HAP-1 (cell line): ENCODE measurements around the gene MMP17.
A peak's percentile ranks its signal among the peaks of the same experiment; 100 is the strongest.
"Not testable (repeated sequence)": the region's sequence is repeated elsewhere in the genome, so short reads cannot be mapped to it uniquely, and the experiment has no call there.

Source experiments
- DNase-seq, 2 experiments: peaks; one replicate each; pipeline ENCODE4 v3.0.0-alpha.2; 2016 to 2020; ENCODE audit warnings: low spot score in 2 of 2
- H3K27me3 ChIP-seq: fragments of 250-450 bp; sonication (Bioruptor Pico); 2 replicates; pipeline ENCODE4 v1.5.1; 2020; ENCODE audit warnings: low read depth, mild to moderate bottlenecking, moderate library complexity
- H3K36me3 ChIP-seq: fragments of 250-450 bp; sonication (Bioruptor Pico); replicated peaks from 2 replicates; pipeline ENCODE4 v1.5.1; 2020; ENCODE audit warnings: mild to moderate bottlenecking
- H3K4me1 ChIP-seq: fragments of 250-450 bp; sonication (Bioruptor Pico); 2 replicates; pipeline ENCODE4 v1.5.1; 2020; ENCODE audit warnings: mild to moderate bottlenecking
- H3K4me3 ChIP-seq: fragments of 250-450 bp; sonication (Bioruptor Pico); 2 replicates; pipeline ENCODE4 v1.5.1; 2020; ENCODE audit warnings: mild to moderate bottlenecking, moderate library complexity
- H3K9me3 ChIP-seq: fragments of 250-450 bp; sonication (Bioruptor Pico); 2 replicates; pipeline ENCODE4 v1.5.1; 2020; ENCODE audit warnings: mild to moderate bottlenecking, moderate library complexity
- in situ Hi-C: fragments of 300-500 bp; cut with MboI; formaldehyde crosslinking; loops from 3 replicates; pipeline ENCODE4 v1.14.3; 2020; ENCODE audit warnings: low sequenced_read_pairs, inconsistent platforms, mixed read lengths

The MMP17 gene

DNA sequence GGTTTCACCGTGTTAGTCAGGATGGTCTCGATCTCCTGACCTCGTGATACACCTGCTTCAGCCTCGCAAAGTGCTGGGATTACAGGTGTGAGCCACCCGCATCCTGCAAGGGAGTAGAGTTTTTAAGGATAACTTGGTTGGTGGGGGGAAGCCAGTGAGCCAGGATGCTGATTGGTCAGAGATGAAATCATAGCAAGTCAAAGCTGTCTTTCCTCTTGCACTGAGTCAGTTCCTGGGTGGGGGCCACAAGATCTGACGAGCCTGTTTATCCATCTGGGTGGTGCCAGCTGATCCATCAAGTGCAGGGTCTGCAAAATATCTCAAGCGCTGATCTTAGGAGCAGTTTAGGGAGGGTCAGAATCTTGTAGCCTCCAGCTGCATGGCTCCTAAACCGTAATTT is 56.9 kb downstream of the MMP17 start:
- in situ Hi-C loops, H3K9me3 ChIP-seq, H3K27me3 ChIP-seq, H3K4me3 ChIP-seq, H3K36me3 ChIP-seq, DNase-seq: not testable (repeated sequence)
- H3K4me1 ChIP-seq, result peaks cover 11% of the 10 kb centered on the region

DNA sequence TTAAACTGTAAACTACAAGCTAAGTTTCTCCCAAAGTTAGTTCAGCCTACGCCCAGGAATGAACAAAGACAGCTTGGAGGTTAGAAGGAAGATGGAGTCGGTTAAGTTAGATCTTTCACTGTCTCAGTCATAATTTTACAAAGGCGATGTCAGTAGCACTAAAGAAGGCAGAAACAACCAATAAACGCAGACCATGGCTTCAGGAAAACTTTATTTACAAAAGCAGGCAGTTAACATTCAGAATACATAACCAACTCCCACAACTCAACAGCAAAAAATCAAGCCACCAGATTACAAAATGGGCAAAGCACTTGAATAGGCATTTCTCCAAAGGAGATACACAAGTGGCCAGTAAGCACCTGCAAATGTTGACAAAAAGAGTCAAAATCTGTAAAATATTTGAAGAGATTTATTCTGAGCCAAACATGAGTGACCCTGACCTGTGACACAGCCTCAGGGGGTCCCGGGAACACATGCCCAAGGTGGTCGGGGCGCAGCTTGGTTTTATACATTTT is 57.4 kb downstream of the MMP17 start:
- no peak for DNase-seq
- Histone ChIP-seq H3K27me3 (no peaks in the 10 kb centered on the region), H3K9me3 (0 out of 2 replicates have a peak, but pooled peaks cover 5% of the 10 kb centered on the region), H3K4me3 (no peak overlapping the region), H3K4me1 (peaks cover 11% of the 10 kb centered on the region), H3K36me3 (no peaks in the 10 kb centered on the region)
- in situ Hi-C loops, result no loop called here

GRCh38 chr12:131891722-131892121 is 63.5 kb downstream of the MMP17 start:
- H3K4me3 ChIP-seq, H3K27me3 ChIP-seq, DNase-seq, H3K4me1 ChIP-seq, H3K9me3 ChIP-seq, H3K36me3 ChIP-seq, in situ Hi-C loops: not testable (repeated sequence)

DNA sequence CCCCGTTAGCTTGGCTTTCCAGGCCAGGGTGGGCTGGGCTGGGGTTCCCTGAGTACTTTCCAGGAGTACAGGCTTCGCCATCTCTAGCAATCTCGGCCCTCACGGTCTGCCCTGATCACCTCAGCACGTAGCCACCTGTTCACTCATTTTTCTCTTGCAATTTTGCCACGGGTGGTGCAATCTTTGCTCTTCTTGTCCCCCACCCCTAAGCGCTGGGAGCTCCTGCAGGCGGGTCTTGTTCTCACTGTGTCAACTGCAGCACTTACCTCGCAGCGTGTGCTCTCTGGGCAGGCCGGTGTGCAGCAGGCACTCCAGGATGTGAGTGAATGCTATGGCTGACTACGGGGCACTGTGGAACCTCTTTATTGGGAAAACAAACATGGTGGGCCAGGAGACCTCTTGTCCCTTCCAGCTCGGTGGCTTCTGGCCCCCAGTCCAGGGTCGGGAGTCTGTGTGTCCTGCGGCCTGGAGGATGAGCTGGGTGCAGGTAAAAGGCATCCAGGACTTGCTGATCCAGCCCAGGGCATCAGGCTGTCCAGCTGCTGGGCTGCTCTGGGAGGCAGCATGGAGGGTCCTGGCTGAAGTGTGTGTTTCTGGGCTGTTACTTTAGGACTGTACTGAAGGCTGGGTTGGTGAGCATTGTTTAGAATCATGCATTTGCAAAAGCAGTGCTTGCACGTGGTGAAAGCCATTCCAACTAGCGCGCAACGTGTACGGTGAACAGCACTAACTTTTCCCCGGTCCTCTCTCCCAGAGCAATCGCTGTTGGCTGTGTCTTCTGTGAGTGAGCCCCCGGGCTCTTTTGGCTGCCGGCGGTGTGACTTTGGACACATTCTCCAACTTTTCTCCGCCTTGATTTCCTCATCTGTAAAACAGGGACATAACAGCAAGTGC is 64.8 kb downstream of the MMP17 start:
- Histone ChIP-seq H3K9me3 (no peaks in the 10 kb centered on the region), H3K27me3 (no peaks in the 10 kb centered on the region), H3K4me1 (peaks cover 9% of the 10 kb centered on the region; the same call in 1 of the 2 replicates)

DNA sequence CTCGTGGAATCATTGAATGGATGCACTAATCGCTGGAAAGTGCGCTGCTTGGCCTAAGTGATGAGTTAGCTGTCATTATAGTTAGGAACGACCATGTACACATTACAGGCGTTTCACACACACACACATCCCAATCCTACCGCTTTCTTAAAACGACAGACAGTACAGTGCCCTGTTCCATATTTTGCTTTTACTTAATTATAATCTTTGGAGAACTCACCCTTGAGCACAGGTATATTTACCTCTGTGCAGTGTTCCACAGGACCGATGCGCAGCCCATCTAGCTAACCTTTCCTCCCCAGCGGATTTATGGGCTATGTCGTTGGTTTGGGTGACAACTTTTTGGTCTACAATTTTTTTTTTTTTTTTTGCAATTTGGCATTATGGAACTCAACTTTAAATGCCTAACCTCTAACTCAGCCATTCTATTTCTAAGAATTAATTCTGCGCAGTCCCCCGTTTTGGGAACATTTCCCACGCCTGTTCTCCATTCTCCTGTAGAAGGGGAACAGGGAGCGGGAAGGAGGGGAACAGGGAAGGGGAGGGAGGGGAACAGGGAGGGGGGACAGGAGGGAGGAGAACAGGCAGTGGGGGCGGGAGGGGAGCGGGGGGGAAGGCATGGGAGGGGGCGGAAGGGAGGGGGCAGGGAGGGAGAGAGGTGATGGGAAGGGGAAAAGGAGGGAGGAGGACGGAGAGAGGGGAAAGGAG is 65.6 kb downstream of the MMP17 start:
- H3K4me3 ChIP-seq, result no peak overlapping the region
- H3K4me1 ChIP-seq, result peaks cover 9% of the 10 kb centered on the region; the same call in 1 of the 2 replicates
- H3K36me3 ChIP-seq, result no peaks in the 10 kb centered on the region; the same call in 1 of the 2 replicates
- no peak for DNase-seq
- in situ Hi-C loops, result no loop called here
- no peaks in the 10 kb centered on the region for H3K27me3 ChIP-seq
- H3K9me3 ChIP-seq, result no peaks in the 10 kb centered on the region

More for the DNA sequence above, 64.8 kb downstream of the MMP17 start:
- Histone ChIP-seq H3K36me3 (no peaks in the 10 kb centered on the region; the same call in 1 of the 2 replicates), H3K4me3 (no peak overlapping the region)
- in situ Hi-C loops, result no loop called here
- DNase-seq, result no peak

GRCh38 chr12:131894313-131894860 is 66.2 kb downstream of the MMP17 start, which contains the start of gene ULK1:
Gene ULK1, plus strand, starts transcription at chr12:131894622. Its CDS starts 380 bp downstream, at chr12:131895002.
- H3K4me1 ChIP-seq, result peaks cover 9% of the 10 kb centered on the region; the same call in 1 of the 2 replicates
- no peaks in the 10 kb centered on the region for H3K27me3 ChIP-seq
- in situ Hi-C loops, result no loop called here
- no peaks in the 10 kb centered on the region for H3K9me3 ChIP-seq
- H3K4me3 ChIP-seq, result peak within 1 kb of the TSS; percentile 45
- H3K36me3 ChIP-seq, result no peaks in the 10 kb centered on the region; the same call in 1 of the 2 replicates
- peak; percentile 93 to 98 for DNase-seq

DNA sequence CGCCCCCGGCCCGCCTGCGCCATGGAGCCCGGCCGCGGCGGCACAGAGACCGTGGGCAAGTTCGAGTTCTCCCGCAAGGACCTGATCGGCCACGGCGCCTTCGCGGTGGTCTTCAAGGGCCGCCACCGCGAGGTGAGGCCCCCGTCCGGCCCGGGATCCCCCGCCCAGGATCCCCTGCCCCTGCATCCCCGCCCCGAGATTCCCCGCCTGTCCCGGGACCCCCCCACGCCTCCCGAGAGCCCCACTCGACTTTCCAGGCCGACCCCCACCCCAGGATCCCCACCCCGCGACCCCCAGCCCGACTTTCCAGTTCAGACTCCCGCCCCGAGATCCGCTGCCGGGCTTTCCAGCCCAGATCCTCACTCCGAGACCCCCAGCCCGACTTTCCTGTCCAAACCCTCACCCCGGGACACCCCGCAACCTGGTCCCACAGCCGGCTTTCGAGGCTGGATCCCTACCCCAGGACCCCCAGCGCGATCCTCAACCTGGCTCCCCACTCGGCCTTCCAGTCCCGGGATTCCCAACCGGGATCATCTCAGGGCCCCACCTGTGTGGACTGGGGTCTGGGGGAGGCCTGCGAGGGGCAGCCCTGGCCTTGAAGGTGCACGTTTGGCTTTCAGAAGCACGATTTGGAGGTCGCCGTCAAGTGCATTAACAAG is 66.9 kb downstream of the MMP17 start:
- DNase-seq, result no peak
- H3K9me3 ChIP-seq, result no peaks in the 10 kb centered on the region
- no peaks in the 10 kb centered on the region for H3K27me3 ChIP-seq
- peak overlapping the region; percentile 45 for H3K4me3 ChIP-seq
- H3K36me3 ChIP-seq, result no peaks in the 10 kb centered on the region; the same call in 1 of the 2 replicates
- in situ Hi-C loops, result no loop called here
- peaks cover 9% of the 10 kb centered on the region; the same call in 1 of the 2 replicates for H3K4me1 ChIP-seq

GRCh38 chr12:131895640-131896079 is 67.5 kb downstream of the MMP17 start:
- Histone ChIP-seq H3K36me3 (no peaks in the 10 kb centered on the region; the same call in 1 of the 2 replicates), H3K27me3 (no peaks in the 10 kb centered on the region), H3K9me3 (no peaks in the 10 kb centered on the region), H3K4me1 (peaks cover 9% of the 10 kb centered on the region; the same call in 1 of the 2 replicates), H3K4me3 (peak overlapping the region; percentile 45)
- DNase-seq, result no peak
- in situ Hi-C loops, result no loop called here

GRCh38 chr12:131896080-131896810 is 68.1 kb downstream of the MMP17 start:
- DNase-seq, result peak; percentile 69 to 88
- in situ Hi-C loops, result no loop called here
- Histone ChIP-seq H3K4me3 (peak overlapping the region; percentile 45), H3K4me1 (peaks cover 9% of the 10 kb centered on the region; the same call in 1 of the 2 replicates), H3K36me3 (no peaks in the 10 kb centered on the region; the same call in 1 of the 2 replicates), H3K9me3 (no peaks in the 10 kb centered on the region), H3K27me3 (no peaks in the 10 kb centered on the region)

DNA sequence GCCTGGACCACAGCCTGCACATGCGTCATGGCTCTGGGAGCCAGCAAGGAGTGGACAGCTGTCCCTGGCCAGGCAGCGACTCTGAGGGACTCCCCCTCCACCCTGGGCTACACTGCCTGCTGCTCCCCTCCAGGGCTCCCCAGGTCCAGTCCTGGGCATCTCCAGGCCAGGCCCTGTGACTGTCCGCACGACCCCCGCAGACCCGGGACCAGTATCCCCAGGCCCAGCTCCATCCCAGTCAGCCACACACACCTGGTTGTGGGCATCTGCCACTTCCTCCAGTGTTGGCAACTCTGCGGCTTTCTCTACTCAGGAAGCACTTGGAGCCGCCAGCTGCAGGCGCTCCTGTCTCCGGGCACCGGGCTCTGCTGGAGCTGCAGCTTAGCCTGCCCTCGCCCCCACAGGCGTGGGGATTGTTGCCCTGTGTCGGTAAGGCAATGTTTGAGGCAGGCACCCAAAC is 68.6 kb downstream of the MMP17 start:
- Histone ChIP-seq H3K27me3 (no peaks in the 10 kb centered on the region), H3K4me1 (peaks cover 9% of the 10 kb centered on the region; the same call in 1 of the 2 replicates), H3K9me3 (no peaks in the 10 kb centered on the region), H3K4me3 (no peak overlapping the region), H3K36me3 (no peaks in the 10 kb centered on the region; the same call in 1 of the 2 replicates)
- in situ Hi-C loops, result no loop called here
- no peak for DNase-seq

DNA sequence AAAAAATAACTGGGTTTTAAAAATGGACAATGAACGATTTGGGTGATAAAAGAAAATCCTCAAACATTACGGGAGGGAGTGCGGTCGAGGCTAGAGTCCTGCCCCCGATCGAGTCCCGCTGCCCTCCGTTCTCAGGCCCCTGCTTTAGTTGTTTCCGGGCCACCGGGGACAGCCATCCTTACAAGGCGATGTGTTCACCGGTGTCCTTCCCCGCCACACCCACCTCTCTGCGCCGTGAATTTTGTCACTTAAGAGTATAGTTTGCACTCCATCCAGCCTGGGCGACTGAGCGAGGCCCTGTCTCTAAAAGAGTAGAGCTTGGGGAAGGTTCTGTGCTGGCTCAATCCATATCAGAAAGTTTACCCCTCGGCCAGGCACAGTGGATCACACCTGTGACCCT is 69.1 kb downstream of the MMP17 start:
- in situ Hi-C loops, result no loop called here
- no peaks in the 10 kb centered on the region for H3K9me3 ChIP-seq
- DNase-seq, result no peak
- no peak overlapping the region for H3K4me3 ChIP-seq
- H3K4me1 ChIP-seq, result peaks cover 9% of the 10 kb centered on the region; the same call in 1 of the 2 replicates
- H3K36me3 ChIP-seq, result no peaks in the 10 kb centered on the region; the same call in 1 of the 2 replicates
- no peaks in the 10 kb centered on the region for H3K27me3 ChIP-seq

- H3K27me3 ChIP-seq, result no peaks in the 10 kb centered on the region
- no peak for DNase-seq
- in situ Hi-C loops, result no loop called here
- no peaks in the 10 kb centered on the region for H3K9me3 ChIP-seq
- H3K4me3 ChIP-seq, result no peak overlapping the region
- H3K4me1 ChIP-seq, result peaks cover 9% of the 10 kb centered on the region; the same call in 1 of the 2 replicates
- no peaks in the 10 kb centered on the region; the same call in 1 of the 2 replicates for H3K36me3 ChIP-seq
Measured at GRCh38 chr12:131897875-131898274, 69.7 kb downstream of the MMP17 start.
